GM19238 (cell line): ENCODE data around the gene TMEM109.

Experiments used
- DNase-seq: peaks from one replicate; pipeline ENCODE4 v3.0.0; 2011; ENCODE audit warnings: low spot score; ENCODE audit not compliant: insufficient read length

TMEM109 gene

DNA sequence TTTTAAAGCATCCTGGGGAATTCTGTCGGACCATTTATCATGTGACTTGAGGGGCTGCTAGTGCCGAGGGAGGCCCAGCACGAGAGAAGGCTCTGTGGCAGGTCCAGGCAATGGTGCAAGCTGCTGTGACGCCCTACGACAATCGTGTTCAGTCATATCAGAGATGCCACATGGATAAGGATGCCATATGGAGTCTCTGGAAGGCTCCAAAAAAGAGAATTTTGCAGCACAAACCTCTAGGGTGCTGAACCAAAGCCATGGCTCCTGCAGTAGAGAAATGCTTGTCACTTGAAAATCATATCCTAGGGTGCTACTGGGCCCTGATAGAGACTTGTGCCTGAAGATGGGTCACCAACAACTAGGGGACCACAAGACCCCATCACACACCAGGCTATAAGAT, 50.8 kb downstream of the TMEM109 start:
- no peak for DNase-seq

DNA sequence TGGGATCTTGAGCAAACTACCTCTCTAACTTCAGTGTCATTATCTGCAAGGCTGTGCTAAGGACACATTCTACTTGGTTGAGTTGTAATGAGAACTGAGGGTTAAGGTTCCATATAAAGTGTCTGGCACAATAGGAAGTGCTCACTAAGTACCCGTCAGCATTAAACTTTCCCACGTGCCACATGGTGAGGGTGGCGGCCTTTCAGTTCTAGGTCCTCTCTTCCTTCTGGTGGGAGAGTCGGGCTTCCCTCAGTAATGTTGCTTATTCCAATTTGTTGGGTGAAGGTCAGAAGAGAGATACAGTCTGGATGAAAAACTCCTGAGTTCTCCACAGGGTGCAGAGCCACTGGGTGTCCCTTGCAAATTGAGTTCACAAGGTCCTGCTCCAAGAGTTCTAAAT, 52.9 kb downstream of the TMEM109 start:
- no peak for DNase-seq

DNA sequence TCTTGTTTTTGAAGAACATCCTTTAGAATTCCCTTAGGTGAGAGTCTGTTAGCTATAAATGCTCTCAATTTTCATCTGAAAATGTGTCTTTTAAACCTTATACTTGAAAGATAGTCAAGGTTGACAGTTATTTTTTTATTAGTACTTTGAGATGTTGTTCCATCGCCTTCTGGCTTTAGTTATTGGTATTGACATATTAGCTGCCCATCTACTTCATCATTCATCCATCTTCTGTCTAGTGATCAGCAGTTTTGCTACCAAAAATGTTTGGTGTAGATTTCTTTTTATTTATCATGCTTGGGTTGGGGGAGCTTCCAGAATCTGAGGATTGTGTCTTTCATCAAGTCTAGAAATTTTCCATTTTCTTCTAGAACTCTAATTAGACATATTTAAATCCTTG, 54.3 kb downstream of the TMEM109 start:
- no peak for DNase-seq

DNA sequence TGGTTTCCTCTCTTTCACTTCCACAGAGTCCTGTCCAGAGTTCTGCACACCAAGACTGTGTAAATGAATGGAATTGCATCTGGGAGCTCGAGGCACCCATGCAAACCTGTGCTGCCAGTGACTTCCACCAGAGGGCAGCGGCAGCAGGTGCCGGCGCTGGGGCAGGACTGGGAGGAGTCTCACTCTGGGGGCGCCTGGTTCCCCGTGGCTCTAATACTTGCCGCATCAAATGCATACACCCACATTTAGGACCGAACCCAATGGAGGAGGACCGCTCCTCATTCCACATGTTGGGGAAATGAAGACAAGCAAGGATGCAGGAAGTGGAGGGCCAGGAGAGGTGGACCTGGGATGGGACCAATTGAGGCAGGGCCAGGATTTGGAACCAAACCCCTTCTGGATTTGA, 56.4 kb downstream of the TMEM109 start:
- peak; percentile 67 for DNase-seq

DNA sequence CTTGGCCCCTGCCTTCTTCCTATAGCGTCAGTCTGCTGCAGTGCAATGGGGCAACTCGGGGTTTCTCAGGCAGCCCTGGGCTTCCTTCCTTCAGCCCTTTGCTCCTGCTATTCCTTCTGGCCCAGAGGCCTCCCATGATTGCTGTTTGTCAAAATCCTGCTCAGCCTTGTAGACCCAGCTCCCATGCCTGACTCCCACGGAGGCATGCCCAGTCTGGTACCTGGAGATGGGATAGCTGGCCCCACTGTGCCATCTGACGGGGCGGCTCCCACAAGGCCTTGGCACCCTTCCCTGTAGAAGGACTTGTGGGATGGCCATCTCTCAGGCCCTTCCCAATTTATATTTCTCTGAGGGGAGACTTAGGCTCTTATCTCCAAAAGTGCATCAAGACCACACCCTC, 56.9 kb downstream of the TMEM109 start:
- DNase-seq, result no peak

DNA sequence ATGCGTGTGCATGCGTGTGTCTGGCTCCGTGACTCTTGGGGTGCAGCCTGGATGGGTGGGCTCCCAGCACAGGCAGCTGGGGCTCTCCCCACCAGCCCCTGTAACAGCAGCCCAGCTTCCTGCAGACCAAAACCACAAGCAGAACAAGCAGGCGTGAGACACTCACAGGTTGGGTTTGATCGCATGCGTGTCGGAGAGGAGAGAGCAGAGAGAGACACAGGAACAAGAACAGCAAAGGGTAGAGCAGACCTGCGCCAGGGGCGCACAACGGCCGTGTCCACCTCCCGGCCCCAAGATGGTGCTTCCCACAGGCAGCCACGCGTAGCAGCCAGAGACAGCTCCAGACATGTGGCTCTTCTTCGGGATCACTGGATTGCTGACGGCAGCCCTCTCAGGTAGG, 57.6 kb downstream of the TMEM109 start, which contains the start of gene CD6:
Gene CD6, plus strand, starts transcription at position 161 of the 400 bp plus-strand sequence. Its CDS starts 186 bp downstream, at position 347.
- DNase-seq, result no peak

DNA sequence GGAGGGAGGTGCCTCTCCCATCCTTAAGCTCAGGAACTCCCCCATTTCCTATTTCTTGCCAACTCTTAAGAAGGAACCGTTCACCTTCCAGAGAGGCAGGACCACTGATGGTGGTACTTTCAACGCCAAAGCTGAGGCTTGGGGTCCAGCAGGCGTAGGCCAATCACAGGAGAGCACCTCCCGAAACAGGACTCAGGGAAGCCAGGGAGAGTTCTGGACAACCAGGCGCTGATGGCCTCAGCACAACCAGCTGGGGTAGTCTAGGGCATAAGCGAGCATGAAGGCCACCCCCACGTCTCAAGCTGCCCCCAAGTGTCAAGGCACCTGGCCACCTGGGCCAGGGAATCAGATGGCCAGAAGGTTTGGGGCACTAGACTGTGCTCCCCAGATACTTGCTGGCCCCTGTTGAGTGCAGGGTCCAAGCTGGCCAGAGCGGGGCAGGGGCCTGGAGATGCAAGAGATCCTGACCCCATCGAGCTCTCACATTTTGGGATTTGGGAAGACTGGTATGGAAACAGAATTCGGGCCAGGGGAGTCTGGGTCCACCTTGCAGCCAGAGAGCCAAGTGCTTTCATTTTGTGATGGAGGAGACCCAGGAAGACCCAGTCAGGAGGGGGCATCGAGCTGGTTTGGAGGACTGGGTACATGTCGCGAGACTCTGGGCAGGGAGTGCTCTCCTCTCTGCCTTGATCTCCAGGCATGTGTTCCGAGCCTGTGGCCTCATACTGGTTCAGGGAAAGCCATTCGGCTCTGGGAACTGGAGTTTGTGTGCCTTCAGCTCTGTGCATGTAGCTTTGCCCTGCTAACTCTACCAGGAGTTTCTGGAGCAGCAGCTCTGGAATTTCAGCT, 58.4 kb downstream of the TMEM109 start:
- DNase-seq, result no peak
